ENCODE data around the gene UBE2G2.

The UBE2G2 gene

GRCh38 chr21:44730028-44730395 lies 71.6 kb downstream of the UBE2G2 start:
- H3K4me3 ChIP-seq (ENCODE audit: low read depth in 1 of 2, low read length in 2 of 2) = no peak overlapping the region
- no peaks in the 10 kb centered on the region for H3K4me1 ChIP-seq (ENCODE audit: control insufficient read depth in 1 of 2, insufficient read depth in 2 of 2, low read length in 2 of 2)
- no peaks in the 10 kb centered on the region for H3K36me3 ChIP-seq (ENCODE audit: control insufficient read depth in 1 of 2, insufficient read depth in 2 of 2, low read length in 2 of 2)
- H3K9me3 ChIP-seq (ENCODE audit: control insufficient read depth in 1 of 2, low read length in 2 of 2) = no peaks in the 10 kb centered on the region
- H3K27ac ChIP-seq (ENCODE audit: low read depth, low read length) = no peak overlapping the region
- H3K9ac ChIP-seq (ENCODE audit: low read depth in 1 of 2, low read length in 2 of 2) = no peak overlapping the region
- peaks cover 0 to 18% of the 10 kb centered on the region in 2 donors for H3K27me3 ChIP-seq (ENCODE audit: control insufficient read depth in 1 of 2, insufficient read depth in 2 of 2, low read length in 2 of 2)

- H3K4me3 ChIP-seq (ENCODE audit: low read depth in 1 of 2, low read length in 2 of 2) = no peak overlapping the region
- no peaks in the 10 kb centered on the region for H3K4me1 ChIP-seq (ENCODE audit: control insufficient read depth in 1 of 2, insufficient read depth in 2 of 2, low read length in 2 of 2)
- no peaks in the 10 kb centered on the region for H3K36me3 ChIP-seq (ENCODE audit: control insufficient read depth in 1 of 2, insufficient read depth in 2 of 2, low read length in 2 of 2)
- peaks cover 0 to 18% of the 10 kb centered on the region in 2 donors for H3K27me3 ChIP-seq (ENCODE audit: control insufficient read depth in 1 of 2, insufficient read depth in 2 of 2, low read length in 2 of 2)
- H3K27ac ChIP-seq (ENCODE audit: low read depth, low read length) = no peak overlapping the region
- no peak overlapping the region for H3K9ac ChIP-seq (ENCODE audit: low read depth in 1 of 2, low read length in 2 of 2)
- H3K9me3 ChIP-seq (ENCODE audit: control insufficient read depth in 1 of 2, low read length in 2 of 2) = no peaks in the 10 kb centered on the region
Observed at GRCh38 chr21:44729336-44730027, 72.1 kb downstream of the UBE2G2 start.

- Histone ChIP-seq H3K9me3 (ENCODE audit: control insufficient read depth in 1 of 2, low read length in 2 of 2) (no peaks in the 10 kb centered on the region), H3K4me3 (ENCODE audit: low read depth in 1 of 2, low read length in 2 of 2) (no peak overlapping the region), H3K27ac (ENCODE audit: low read depth, low read length) (no peak overlapping the region), H3K27me3 (ENCODE audit: control insufficient read depth in 1 of 2, insufficient read depth in 2 of 2, low read length in 2 of 2) (peaks cover 6 to 23% of the 10 kb centered on the region in 2 donors), H3K4me1 (ENCODE audit: control insufficient read depth in 1 of 2, insufficient read depth in 2 of 2, low read length in 2 of 2) (no peaks in the 10 kb centered on the region), H3K36me3 (ENCODE audit: control insufficient read depth in 1 of 2, insufficient read depth in 2 of 2, low read length in 2 of 2) (no peaks in the 10 kb centered on the region), H3K9ac (ENCODE audit: low read depth in 1 of 2, low read length in 2 of 2) (no peak overlapping the region)
Observed at GRCh38 chr21:44728716-44729115, 72.9 kb downstream of the UBE2G2 start.

DNA sequence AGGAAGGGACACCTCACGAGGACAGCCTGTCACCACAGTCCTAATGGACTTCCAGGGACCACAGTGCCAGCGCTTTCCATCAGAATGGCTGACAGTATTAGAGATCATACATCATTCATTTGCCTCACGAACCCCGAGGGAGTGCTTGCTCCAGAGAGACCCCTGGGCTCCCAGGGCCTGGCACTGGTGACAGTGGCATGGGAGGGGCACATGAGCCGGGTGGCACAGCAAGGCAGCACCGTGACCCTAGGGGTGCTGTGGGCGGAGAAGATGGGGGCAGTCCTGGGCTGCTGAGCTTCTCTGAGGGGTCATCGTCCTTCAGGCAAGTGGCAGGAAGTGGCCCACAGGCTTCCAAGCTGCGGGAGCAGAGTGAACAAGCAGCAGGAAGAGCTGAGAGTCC lies 73.9 kb downstream of the UBE2G2 start:
- Histone ChIP-seq H3K9me3 (ENCODE audit: control insufficient read depth in 1 of 2, low read length in 2 of 2) (no peaks in the 10 kb centered on the region), H3K9ac (ENCODE audit: low read depth in 1 of 2, low read length in 2 of 2) (no peak overlapping the region), H3K4me3 (ENCODE audit: low read depth in 1 of 2, low read length in 2 of 2) (no peak overlapping the region), H3K36me3 (ENCODE audit: control insufficient read depth in 1 of 2, insufficient read depth in 2 of 2, low read length in 2 of 2) (no peaks in the 10 kb centered on the region), H3K27ac (ENCODE audit: low read depth, low read length) (no peak overlapping the region), H3K4me1 (ENCODE audit: control insufficient read depth in 1 of 2, insufficient read depth in 2 of 2, low read length in 2 of 2) (no peaks in the 10 kb centered on the region), H3K27me3 (ENCODE audit: control insufficient read depth in 1 of 2, insufficient read depth in 2 of 2, low read length in 2 of 2) (peaks cover 15 to 32% of the 10 kb centered on the region in 2 donors)

GRCh38 chr21:44727321-44727720 lies 74.3 kb downstream of the UBE2G2 start:
- Histone ChIP-seq H3K27ac (ENCODE audit: low read depth, low read length) (no peak overlapping the region), H3K4me3 (ENCODE audit: low read depth in 1 of 2, low read length in 2 of 2) (no peak overlapping the region), H3K9me3 (ENCODE audit: control insufficient read depth in 1 of 2, low read length in 2 of 2) (no peaks in the 10 kb centered on the region), H3K27me3 (ENCODE audit: control insufficient read depth in 1 of 2, insufficient read depth in 2 of 2, low read length in 2 of 2) (peaks cover 19 to 34% of the 10 kb centered on the region in 2 donors), H3K9ac (ENCODE audit: low read depth in 1 of 2, low read length in 2 of 2) (no peak overlapping the region), H3K36me3 (ENCODE audit: control insufficient read depth in 1 of 2, insufficient read depth in 2 of 2, low read length in 2 of 2) (no peaks in the 10 kb centered on the region), H3K4me1 (ENCODE audit: control insufficient read depth in 1 of 2, insufficient read depth in 2 of 2, low read length in 2 of 2) (no peaks in the 10 kb centered on the region)

GRCh38 chr21:44726826-44727225 lies 74.8 kb downstream of the UBE2G2 start:
- H3K36me3 ChIP-seq (ENCODE audit: control insufficient read depth in 1 of 2, insufficient read depth in 2 of 2, low read length in 2 of 2) = no peaks in the 10 kb centered on the region
- no peaks in the 10 kb centered on the region for H3K9me3 ChIP-seq (ENCODE audit: control insufficient read depth in 1 of 2, low read length in 2 of 2)
- no peaks in the 10 kb centered on the region for H3K4me1 ChIP-seq (ENCODE audit: control insufficient read depth in 1 of 2, insufficient read depth in 2 of 2, low read length in 2 of 2)
- no peak overlapping the region for H3K27ac ChIP-seq (ENCODE audit: low read depth, low read length)
- no peak overlapping the region for H3K9ac ChIP-seq (ENCODE audit: low read depth in 1 of 2, low read length in 2 of 2)
- H3K4me3 ChIP-seq (ENCODE audit: low read depth in 1 of 2, low read length in 2 of 2) = no peak overlapping the region
- peaks cover 19 to 30% of the 10 kb centered on the region in 2 donors for H3K27me3 ChIP-seq (ENCODE audit: control insufficient read depth in 1 of 2, insufficient read depth in 2 of 2, low read length in 2 of 2)

DNA sequence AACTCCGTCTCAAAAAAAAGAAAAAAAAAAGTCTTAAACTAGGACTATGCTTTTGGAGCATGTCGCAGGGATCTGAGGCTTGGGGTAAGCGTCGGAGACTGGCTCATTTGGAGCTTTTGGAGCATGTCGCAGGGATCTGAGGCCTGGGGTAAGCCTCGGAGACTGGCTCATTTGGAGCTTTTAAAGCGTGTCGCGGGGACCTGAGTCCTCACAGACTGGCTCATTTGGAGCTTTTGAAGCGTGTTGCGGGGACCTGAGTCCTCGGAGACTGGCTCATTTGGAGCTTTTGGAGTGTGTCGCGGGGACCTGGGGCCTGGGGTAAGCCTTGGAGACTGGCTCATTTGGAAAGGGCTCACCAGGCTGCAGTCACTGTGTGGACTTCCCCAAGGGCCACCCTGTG lies 76.7 kb downstream of the UBE2G2 start:
- Histone ChIP-seq H3K36me3 (ENCODE audit: control insufficient read depth in 1 of 2, insufficient read depth in 2 of 2, low read length in 2 of 2) (no peaks in the 10 kb centered on the region), H3K27me3 (ENCODE audit: control insufficient read depth in 1 of 2, insufficient read depth in 2 of 2, low read length in 2 of 2) (peaks cover 19 to 30% of the 10 kb centered on the region in 2 donors), H3K27ac (ENCODE audit: low read depth, low read length) (no peak overlapping the region), H3K4me1 (ENCODE audit: control insufficient read depth in 1 of 2, insufficient read depth in 2 of 2, low read length in 2 of 2) (no peaks in the 10 kb centered on the region), H3K9me3 (ENCODE audit: control insufficient read depth in 1 of 2, low read length in 2 of 2) (no peaks in the 10 kb centered on the region), H3K4me3 (ENCODE audit: low read depth in 1 of 2, low read length in 2 of 2) (no peak overlapping the region), H3K9ac (ENCODE audit: low read depth in 1 of 2, low read length in 2 of 2) (no peak overlapping the region)

GRCh38 chr21:44724196-44724595 lies 77.4 kb downstream of the UBE2G2 start:
- Histone ChIP-seq H3K9ac (ENCODE audit: low read depth in 1 of 2, low read length in 2 of 2) (no peak overlapping the region), H3K27ac (ENCODE audit: low read depth, low read length) (no peak overlapping the region), H3K4me1 (ENCODE audit: control insufficient read depth in 1 of 2, insufficient read depth in 2 of 2, low read length in 2 of 2) (no peaks in the 10 kb centered on the region), H3K36me3 (ENCODE audit: control insufficient read depth in 1 of 2, insufficient read depth in 2 of 2, low read length in 2 of 2) (no peaks in the 10 kb centered on the region), H3K4me3 (ENCODE audit: low read depth in 1 of 2, low read length in 2 of 2) (no peak overlapping the region), H3K9me3 (ENCODE audit: control insufficient read depth in 1 of 2, low read length in 2 of 2) (no peaks in the 10 kb centered on the region), H3K27me3 (ENCODE audit: control insufficient read depth in 1 of 2, insufficient read depth in 2 of 2, low read length in 2 of 2) (peaks cover 19 to 30% of the 10 kb centered on the region in 2 donors)

DNA sequence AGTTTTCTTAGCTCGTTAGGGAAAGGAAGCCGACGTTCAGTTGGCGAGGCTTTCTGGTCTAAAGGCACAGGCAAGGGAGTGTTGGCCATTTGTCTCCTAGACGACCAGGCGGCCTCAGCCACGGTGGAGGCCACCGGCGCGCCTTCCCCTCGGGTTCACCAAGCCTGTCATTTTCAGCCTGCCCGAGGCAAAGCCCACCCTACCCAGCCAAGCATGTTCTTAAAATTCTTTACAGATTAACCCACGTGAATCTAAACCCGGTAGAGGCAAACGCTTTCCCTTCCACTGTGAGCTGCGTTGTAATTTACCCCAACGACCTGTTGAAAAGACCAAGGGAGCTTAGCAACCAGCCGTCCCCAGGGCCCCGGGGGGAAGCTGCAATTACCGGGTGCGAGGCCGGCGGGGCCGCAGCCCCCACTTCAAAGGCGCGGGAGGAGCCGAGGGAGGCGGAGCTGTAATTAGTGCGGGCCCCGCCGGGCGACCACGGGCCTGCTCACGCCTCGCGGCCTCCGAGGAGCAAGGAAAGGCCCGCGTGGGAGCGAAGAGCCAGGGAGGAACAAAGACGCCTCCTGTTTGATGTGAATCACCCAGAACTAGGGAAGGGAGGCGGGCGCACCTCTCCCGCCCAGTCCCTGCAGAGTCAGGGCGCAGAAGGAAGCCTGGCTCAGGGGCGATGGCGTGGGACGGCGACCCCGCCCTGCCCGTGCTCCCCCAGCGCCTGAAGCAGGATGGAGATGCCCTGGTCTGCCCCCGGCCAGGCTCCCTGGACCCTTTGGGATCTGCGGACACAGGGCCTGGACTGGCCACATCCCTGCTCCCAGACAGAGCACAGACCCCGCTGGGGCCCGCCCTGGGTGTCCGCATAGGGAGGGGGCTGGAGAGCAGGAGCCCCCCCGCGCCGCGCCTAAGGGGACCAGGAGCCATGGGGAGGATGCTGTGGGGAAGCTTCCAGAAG lies 78.2 kb downstream of the UBE2G2 start:
- H3K4me3 ChIP-seq (ENCODE audit: low read depth in 1 of 2, low read length in 2 of 2) = no peak overlapping the region
- no peak overlapping the region for H3K27ac ChIP-seq (ENCODE audit: low read depth, low read length)
- no peaks in the 10 kb centered on the region for H3K36me3 ChIP-seq (ENCODE audit: control insufficient read depth in 1 of 2, insufficient read depth in 2 of 2, low read length in 2 of 2)
- no peaks in the 10 kb centered on the region for H3K4me1 ChIP-seq (ENCODE audit: control insufficient read depth in 1 of 2, insufficient read depth in 2 of 2, low read length in 2 of 2)
- H3K9me3 ChIP-seq (ENCODE audit: control insufficient read depth in 1 of 2, low read length in 2 of 2) = no peaks in the 10 kb centered on the region
- H3K27me3 ChIP-seq (ENCODE audit: control insufficient read depth in 1 of 2, insufficient read depth in 2 of 2, low read length in 2 of 2) = peaks cover 21 to 30% of the 10 kb centered on the region in 2 donors
- no peak overlapping the region for H3K9ac ChIP-seq (ENCODE audit: low read depth in 1 of 2, low read length in 2 of 2)

DNA sequence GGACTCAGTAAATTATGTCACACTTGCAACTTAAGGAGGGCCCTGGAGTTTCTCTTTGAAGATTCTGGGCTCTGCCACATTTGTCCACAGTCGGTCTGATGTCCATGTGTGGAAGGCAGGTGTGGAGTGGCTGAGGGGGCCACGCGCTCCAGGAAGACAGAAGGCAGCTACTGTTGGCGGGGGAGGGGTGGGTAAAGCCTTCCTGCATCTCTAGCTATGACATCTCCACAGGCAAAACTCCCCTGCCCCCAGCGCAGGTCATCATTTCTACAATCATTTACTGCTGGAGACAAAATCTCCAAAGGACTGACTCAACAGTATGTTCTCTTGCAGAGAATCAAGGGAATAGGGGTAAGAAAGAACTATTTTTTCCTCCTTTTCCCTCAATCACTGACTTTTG lies 78.9 kb downstream of the UBE2G2 start:
- H3K36me3 ChIP-seq (ENCODE audit: control insufficient read depth in 1 of 2, insufficient read depth in 2 of 2, low read length in 2 of 2) = no peaks in the 10 kb centered on the region
- H3K9ac ChIP-seq (ENCODE audit: low read depth in 1 of 2, low read length in 2 of 2) = no peak overlapping the region
- no peak overlapping the region for H3K4me3 ChIP-seq (ENCODE audit: low read depth in 1 of 2, low read length in 2 of 2)
- no peak overlapping the region for H3K27ac ChIP-seq (ENCODE audit: low read depth, low read length)
- H3K27me3 ChIP-seq (ENCODE audit: control insufficient read depth in 1 of 2, insufficient read depth in 2 of 2, low read length in 2 of 2) = peaks cover 23 to 28% of the 10 kb centered on the region in 2 donors
- no peaks in the 10 kb centered on the region for H3K9me3 ChIP-seq (ENCODE audit: control insufficient read depth in 1 of 2, low read length in 2 of 2)
- H3K4me1 ChIP-seq (ENCODE audit: control insufficient read depth in 1 of 2, insufficient read depth in 2 of 2, low read length in 2 of 2) = no peaks in the 10 kb centered on the region
